Left lung (tissue), 10 donors: ENCODE results near the gene CD84. TPM values are rescaled to one million over a fixed set of nuclear protein-coding genes. Genes with fewer than 3 reads are reported as not detected.

Source experiments
- ATAC-seq: fragments of 200-7000 bp; cut with Tn5 transposase; one replicate; pipeline ENCODE4 v1.9.1; 2020; ENCODE audit warnings: moderate library complexity
- DNase-seq, 4 donors: peaks; one replicate each; pipeline ENCODE4 v3.0.0-alpha.2; 2013 to 2020
- H3K27ac ChIP-seq, 2 donors: fragments of 200-600 bp; sonication (generic) in 1 of 2; one replicate each; pipeline versions ENCODE4 v1.5.0 to v1.8.0; 2020 to 2021
- H3K27me3 ChIP-seq, 2 donors: fragments of 200-600 bp; sonication (generic) in 1 of 2; one replicate each; pipeline versions ENCODE4 v1.5.0 to v1.8.0; 2020 to 2021
- H3K36me3 ChIP-seq, 2 donors: fragments of 200-600 bp; sonication (generic) in 1 of 2; one replicate each; pipeline versions ENCODE4 v1.5.0 to v1.8.0; 2020 to 2021
- H3K4me1 ChIP-seq, 2 donors: fragments of 200-600 bp; one replicate each; pipeline ENCODE4 v1.8.0; 2021
- H3K4me3 ChIP-seq, 2 donors: fragments of 200-600 bp; sonication (generic) in 1 of 2; one replicate each; pipeline versions ENCODE4 v1.5.0 to v1.8.0; 2020 to 2021; ENCODE audit warnings: mild to moderate bottlenecking in 1 of 2
- H3K9me3 ChIP-seq, 2 donors: fragments of 200-600 bp; sonication (generic) in 1 of 2; one replicate each; pipeline versions ENCODE4 v1.5.0 to v1.8.0; 2020 to 2021
- CTCF ChIP-seq, 2 donors: fragments of 200-600 bp; sonication (generic) in 1 of 2; IDR thresholded peaks; one replicate each; pipeline versions ENCODE4 v1.5.0 to v1.8.0; 2021; ENCODE audit warnings: antibody characterized with exemption in 2 of 2
- intact Hi-C, 2 donors: fragments of 100-400 bp; cut with DNase I; formaldehyde crosslinking; loops; one replicate each; pipeline versions ENCODE4 v1.11.2 to v1.14.2; 2022
- polyA plus RNA-seq, 6 donors: library from polyadenylated mRNA; unstranded; fragments of 120-200 nt; gene quantifications; one replicate each; pipeline ENCODE4 v1.2.1, GENCODE V29; 2013; ENCODE audit not compliant: insufficient read length in 6 of 6
- total RNA-seq, 2 donors: library from RNA; stranded (reverse); fragmentation: NEBNext Ultra II Directional; extraction: Animal tissue kit (Norgen Biotek cat#: 25700); gene quantifications; one replicate each; pipeline ENCODE4 v1.2.1, GENCODE V29; 2021
- donor health status: DM: no; HTN: yes; CAD: no.
- donor health status: DM: no; HTN: no; CAD: no.

The CD84 gene
- total and polyA plus RNA-seq, 8 donors = 1.6 to 39.7 (median 2.3) TPM

- H3K27me3 ChIP-seq = peaks cover 0 to 2% of the 10 kb centered on the region in 2 donors
- H3K9me3 ChIP-seq = peaks cover 0 to 2% of the 10 kb centered on the region in 2 donors
- no peak overlapping the region for H3K27ac ChIP-seq
- H3K4me1 ChIP-seq = peaks cover 0 to 12% of the 10 kb centered on the region in 2 donors
- peak; percentile 99 for ATAC-seq
- no peak overlapping the region for H3K4me3 ChIP-seq
- peak; percentile 61 to 74 for TF ChIP-seq CTCF (IDR thresholded peaks at IDR 0.05)
- intact Hi-C loops = loop anchor here in 1 of 2 donors (5.0 kb wide), 1 partner anchor 180 kb away; no protein-coding TSS in a partner anchor
- no peaks in the 10 kb centered on the region for H3K36me3 ChIP-seq
- DNase-seq = peak in 2 of 4 donors; percentile 39 to 68
Observed at GRCh38 chr1:160607011-160607671, 27.8 kb upstream of the CD84 start.

GRCh38 chr1:160606611-160607010, 27.3 kb upstream of the CD84 start:
- DNase-seq = no peak
- H3K4me1 ChIP-seq = peaks cover 0 to 12% of the 10 kb centered on the region in 2 donors
- no peak overlapping the region for H3K27ac ChIP-seq
- TF ChIP-seq CTCF (IDR thresholded peaks at IDR 0.05) = no peak
- no peaks in the 10 kb centered on the region for H3K27me3 ChIP-seq
- intact Hi-C loops = loop anchor here in 1 of 2 donors (5.0 kb wide), 1 partner anchor 179 kb away; no protein-coding TSS in a partner anchor
- peaks cover 0 to 4% of the 10 kb centered on the region in 2 donors for H3K9me3 ChIP-seq
- no peaks in the 10 kb centered on the region for H3K36me3 ChIP-seq
- no peak overlapping the region for H3K4me3 ChIP-seq
- no peak for ATAC-seq

- Histone ChIP-seq H3K27ac (no peak overlapping the region), H3K4me1 (peaks cover 0 to 12% of the 10 kb centered on the region in 2 donors), H3K36me3 (no peaks in the 10 kb centered on the region), H3K4me3 (no peak overlapping the region), H3K9me3 (peaks cover 0 to 11% of the 10 kb centered on the region in 2 donors), H3K27me3 (no peaks in the 10 kb centered on the region)
- intact Hi-C loops = loop anchor here in 1 of 2 donors (5.0 kb wide), 1 partner anchor 179 kb away; no protein-coding TSS in a partner anchor
- no peak for TF ChIP-seq CTCF (IDR thresholded peaks at IDR 0.05)
- ATAC-seq (no peak), DNase-seq (no peak)
Observed at GRCh38 chr1:160605792-160606479, 26.6 kb upstream of the CD84 start.

- intact Hi-C loops = loop anchor here in 1 of 2 donors (5.0 kb wide), 1 partner anchor 178 kb away; no protein-coding TSS in a partner anchor
- H3K27me3 ChIP-seq = no peaks in the 10 kb centered on the region
- TF ChIP-seq CTCF (IDR thresholded peaks at IDR 0.05) = no peak
- no peak overlapping the region for H3K4me3 ChIP-seq
- no peak for ATAC-seq
- no peak for DNase-seq
- H3K27ac ChIP-seq = no peak overlapping the region
- peaks cover 0 to 18% of the 10 kb centered on the region in 2 donors for H3K9me3 ChIP-seq
- peaks cover 0 to 12% of the 10 kb centered on the region in 2 donors for H3K4me1 ChIP-seq
- H3K36me3 ChIP-seq = no peaks in the 10 kb centered on the region
Observed at GRCh38 chr1:160605205-160605604, 25.9 kb upstream of the CD84 start.

- Histone ChIP-seq H3K4me1 (no peaks in the 10 kb centered on the region), H3K4me3 (no peak overlapping the region), H3K36me3 (no peaks in the 10 kb centered on the region), H3K9me3 (peaks cover 0 to 25% of the 10 kb centered on the region in 2 donors), H3K27ac (no peak overlapping the region), H3K27me3 (no peaks in the 10 kb centered on the region)
- no peak for TF ChIP-seq CTCF (IDR thresholded peaks at IDR 0.05)
- intact Hi-C loops = no loop called here
- ATAC-seq (no peak), DNase-seq (no peak)
Observed at GRCh38 chr1:160597705-160598104, 18.4 kb upstream of the CD84 start.
